Activated naive CD4-positive, alpha-beta T cell treated with anti-CD3 and anti-CD28 coated beads, Interleukin-2, amount 10 ng/mL, durations not matched to agents 7 days and 5 days (primary cell): ENCODE measurements around the gene EXO5.
"Not testable (repeated sequence)": the region's sequence is repeated elsewhere in the genome, so short reads cannot be mapped to it uniquely, and the experiment has no call there.

Experiments
- CTCF ChIA-PET: fragments of 350-600 bp; sonication (Branson Sonifier 250); formaldehyde crosslinking; loops from one replicate; lab custom pipeline; 2021; ENCODE audit warnings: antibody characterized with exemption; lab: Charles Lee
- DNase-seq: peaks from one replicate; pipeline ENCODE4 v3.0.0-alpha.2; 2020
- H3K27ac Mint-ChIP-seq: one replicate; pipeline ENCODE4 v1.8.0; 2021; ENCODE audit warnings: mild to moderate bottlenecking, moderate library complexity, mixed read lengths
- H3K27me3 Mint-ChIP-seq: one replicate; pipeline ENCODE4 v1.8.0; 2021; ENCODE audit warnings: mild to moderate bottlenecking, mixed read lengths
- H3K36me3 Mint-ChIP-seq: one replicate; pipeline ENCODE4 v1.8.0; 2021; ENCODE audit warnings: mixed read lengths
- H3K4me1 Mint-ChIP-seq: one replicate; pipeline ENCODE4 v1.8.0; 2021; ENCODE audit warnings: mixed read lengths
- H3K4me3 Mint-ChIP-seq: one replicate; pipeline ENCODE4 v1.8.0; 2021; ENCODE audit warnings: mild to moderate bottlenecking, moderate library complexity, mixed read lengths
- H3K9me3 Mint-ChIP-seq: one replicate; pipeline ENCODE4 v1.8.0; 2021; ENCODE audit warnings: mixed read lengths

The EXO5 gene

GRCh38 chr1:40508375-40509341 is at the start of gene EXO5:
EXO5 (plus strand) TSS chr1:40508767; CDS start chr1:40514545, 5,778 bp downstream.
- H3K27me3 Mint-ChIP-seq, result no peaks in the 10 kb centered on the region
- H3K27ac Mint-ChIP-seq, result peak within 1 kb of the TSS; percentile 87
- H3K4me1 Mint-ChIP-seq, result peaks cover 21% of the 10 kb centered on the region
- H3K9me3 Mint-ChIP-seq, result peaks cover 47% of the 10 kb centered on the region
- DNase-seq, result peak; percentile 90
- H3K4me3 Mint-ChIP-seq, result peak within 1 kb of the TSS; percentile 78
- CTCF ChIA-PET, result interaction anchor here (1.8 kb wide), 1 partner anchor 23 kb away, joined by 9 read pairs; the partner anchor contains the start of gene ZNF684
- H3K36me3 Mint-ChIP-seq, result peaks cover 49% of the 10 kb centered on the region

GRCh38 chr1:40462956-40463590 is 45.5 kb upstream of the EXO5 start:
- CTCF ChIA-PET, result no interaction called here
- peaks cover 77% of the 10 kb centered on the region for H3K9me3 Mint-ChIP-seq

DNA sequence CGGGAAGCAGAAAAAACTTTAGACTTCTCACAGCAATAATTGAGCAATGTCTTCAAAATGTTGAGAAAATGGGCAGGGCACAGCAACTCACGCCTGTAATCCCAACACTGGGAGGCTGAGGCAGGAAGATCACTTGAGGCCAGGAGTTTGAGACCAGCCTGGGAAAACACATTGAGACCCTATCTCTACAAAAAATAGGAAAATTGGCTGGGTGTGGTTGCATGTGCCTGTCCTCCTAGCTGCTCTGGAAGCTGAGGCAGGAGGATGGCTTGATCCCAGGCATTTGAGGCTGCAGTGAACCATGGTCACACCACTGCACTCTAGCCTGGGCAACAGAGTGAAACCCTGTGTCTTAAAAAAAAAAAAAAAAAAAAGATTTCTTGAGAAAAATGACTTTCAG is 39.2 kb upstream of the EXO5 start:
- H3K9me3 Mint-ChIP-seq, result peaks cover 77% of the 10 kb centered on the region
- DNase-seq, result no peak
- H3K27me3 Mint-ChIP-seq, result no peaks in the 10 kb centered on the region
- H3K36me3 Mint-ChIP-seq, result peaks cover 33% of the 10 kb centered on the region
- no peaks in the 10 kb centered on the region for H3K4me1 Mint-ChIP-seq
- no peak overlapping the region for H3K4me3 Mint-ChIP-seq
- H3K27ac Mint-ChIP-seq, result no peak overlapping the region
- CTCF ChIA-PET, result no interaction called here

More at GRCh38 chr1:40462956-40463590, 45.5 kb upstream of the EXO5 start:
- no peak overlapping the region for H3K27ac Mint-ChIP-seq
- DNase-seq, result no peak
- no peak overlapping the region for H3K4me3 Mint-ChIP-seq
- H3K4me1 Mint-ChIP-seq, result peaks cover 7% of the 10 kb centered on the region
- peaks cover 65% of the 10 kb centered on the region for H3K36me3 Mint-ChIP-seq
- H3K27me3 Mint-ChIP-seq, result no peaks in the 10 kb centered on the region

DNA sequence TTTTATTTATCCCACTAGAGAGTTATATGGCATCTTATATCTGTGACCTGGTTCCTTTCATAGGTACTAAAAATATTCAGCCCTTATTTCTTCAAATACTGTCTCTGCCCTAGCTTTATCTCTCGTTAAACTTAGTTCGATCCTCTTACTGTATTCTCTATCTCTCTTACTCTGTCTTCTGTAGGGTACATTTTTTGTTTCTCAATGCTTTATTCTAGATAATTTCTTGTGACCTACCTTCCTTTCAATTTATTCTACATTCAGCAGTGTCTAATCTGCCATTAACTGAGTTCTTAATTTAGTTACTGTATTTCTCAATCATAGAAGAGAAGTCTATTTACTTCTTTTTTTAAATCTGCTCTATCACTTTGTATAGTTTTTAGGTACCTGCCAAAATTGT is 33.3 kb upstream of the EXO5 start:
- Mint-ChIP-seq H3K4me3 (no peak overlapping the region), H3K36me3 (peaks cover 20% of the 10 kb centered on the region), H3K4me1 (peaks cover 20% of the 10 kb centered on the region), H3K27ac (no peak overlapping the region), H3K27me3 (no peaks in the 10 kb centered on the region), H3K9me3 (peaks cover 45% of the 10 kb centered on the region)
- CTCF ChIA-PET, result no interaction called here
- no peak for DNase-seq

GRCh38 chr1:40476924-40477677 is 31.5 kb upstream of the EXO5 start, which contains the start of gene ZFP69:
ZFP69 (plus strand) TSS chr1:40477290; CDS start chr1:40479362, 2,072 bp downstream.
- Mint-ChIP-seq H3K4me1 (peaks cover 20% of the 10 kb centered on the region), H3K27ac (peak within 1 kb of the TSS; percentile 81), H3K4me3 (peak within 1 kb of the TSS; percentile 82), H3K27me3 (no peaks in the 10 kb centered on the region), H3K36me3 (peaks cover 32% of the 10 kb centered on the region), H3K9me3 (peaks cover 37% of the 10 kb centered on the region)
- peak; percentile 79 for DNase-seq
- CTCF ChIA-PET, result interaction anchor here (1.8 kb wide), 1 partner anchor 55 kb away, joined by 8 read pairs; the partner anchor contains the start of gene ZNF684

GRCh38 chr1:40477678-40478053 is 30.9 kb upstream of the EXO5 start:
- Mint-ChIP-seq H3K27me3 (no peaks in the 10 kb centered on the region), H3K4me3 (peak overlapping the region; percentile 75), H3K27ac (peak overlapping the region; percentile 81), H3K4me1 (peaks cover 20% of the 10 kb centered on the region), H3K9me3 (peaks cover 41% of the 10 kb centered on the region), H3K36me3 (peaks cover 38% of the 10 kb centered on the region)
- CTCF ChIA-PET, result interaction anchor here (1.8 kb wide), 1 partner anchor 54 kb away, joined by 8 read pairs; the partner anchor contains the start of gene ZNF684
- DNase-seq, result peak; percentile 25

DNA sequence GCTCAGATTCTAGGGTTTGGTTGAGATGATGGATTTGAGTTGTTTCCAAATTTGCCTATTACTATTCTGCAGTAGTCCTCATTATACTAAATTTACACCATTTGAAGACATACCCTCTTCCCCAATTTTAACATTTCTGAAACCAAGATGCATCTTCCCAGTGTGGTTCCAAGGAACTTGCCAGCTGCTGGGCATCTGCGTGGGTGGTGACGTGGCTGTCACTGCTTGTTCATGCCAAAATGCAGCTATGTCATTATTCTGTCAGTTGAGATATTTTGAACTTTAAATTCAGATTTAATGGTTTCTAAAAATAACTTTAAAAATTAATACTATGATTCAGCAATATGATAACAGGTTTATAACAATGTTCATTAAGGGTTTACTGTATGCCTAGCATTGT is 30.3 kb upstream of the EXO5 start:
- DNase-seq, result no peak
- Mint-ChIP-seq H3K27me3 (no peaks in the 10 kb centered on the region), H3K4me3 (peak overlapping the region; percentile 75), H3K27ac (no peak overlapping the region), H3K36me3 (peaks cover 42% of the 10 kb centered on the region), H3K9me3 (peaks cover 40% of the 10 kb centered on the region), H3K4me1 (peaks cover 20% of the 10 kb centered on the region)
- CTCF ChIA-PET, result interaction anchor here (1.8 kb wide), 1 partner anchor 54 kb away, joined by 8 read pairs; the partner anchor contains the start of gene ZNF684

DNA sequence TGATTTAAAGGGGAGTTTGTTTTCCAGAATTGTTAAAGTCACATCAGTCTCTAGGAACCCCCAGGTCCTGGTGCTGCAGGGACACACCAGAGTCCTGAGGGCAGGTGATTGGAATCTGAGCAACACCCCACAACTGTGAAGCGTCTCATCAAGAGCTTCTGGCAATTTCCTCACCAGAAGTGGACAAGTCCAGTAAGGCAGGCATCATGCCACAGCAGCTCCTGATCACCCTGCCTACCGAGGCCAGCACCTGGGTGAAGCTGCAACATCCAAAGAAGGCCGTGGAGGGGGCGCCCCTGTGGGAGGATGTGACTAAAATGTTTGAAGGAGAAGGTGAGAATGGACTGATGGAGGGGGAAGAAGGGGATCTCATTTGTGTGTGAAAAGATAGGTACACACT is 29.4 kb upstream of the EXO5 start:
- Mint-ChIP-seq H3K9me3 (peaks cover 35% of the 10 kb centered on the region), H3K27me3 (no peaks in the 10 kb centered on the region), H3K36me3 (peaks cover 49% of the 10 kb centered on the region), H3K4me1 (peaks cover 20% of the 10 kb centered on the region), H3K27ac (no peak overlapping the region), H3K4me3 (no peak overlapping the region)
- DNase-seq, result no peak
- CTCF ChIA-PET, result interaction anchor here (1.8 kb wide), 1 partner anchor 53 kb away, joined by 8 read pairs; the partner anchor contains the start of gene ZNF684

DNA sequence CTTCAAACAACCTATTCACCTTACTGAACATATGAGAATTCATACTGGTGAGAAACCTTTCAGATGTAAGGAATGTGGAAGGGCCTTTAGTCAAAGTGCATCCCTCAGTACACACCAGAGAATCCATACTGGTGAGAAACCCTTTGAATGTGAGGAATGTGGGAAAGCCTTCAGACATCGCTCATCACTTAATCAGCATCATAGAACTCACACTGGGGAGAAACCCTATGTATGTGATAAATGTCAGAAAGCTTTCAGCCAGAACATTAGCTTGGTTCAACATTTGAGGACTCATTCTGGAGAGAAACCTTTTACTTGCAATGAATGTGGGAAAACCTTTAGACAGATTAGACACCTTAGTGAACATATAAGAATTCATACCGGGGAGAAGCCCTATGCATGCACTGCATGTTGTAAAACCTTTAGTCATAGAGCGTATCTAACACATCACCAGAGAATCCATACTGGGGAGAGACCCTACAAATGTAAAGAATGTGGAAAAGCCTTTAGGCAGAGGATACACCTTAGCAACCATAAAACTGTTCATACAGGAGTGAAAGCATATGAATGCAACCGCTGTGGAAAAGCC is 13.2 kb upstream of the EXO5 start:
- Mint-ChIP-seq H3K27ac (no peak overlapping the region), H3K4me1 (no peaks in the 10 kb centered on the region), H3K27me3 (no peaks in the 10 kb centered on the region), H3K9me3 (peaks cover 64% of the 10 kb centered on the region), H3K36me3 (peaks cover 65% of the 10 kb centered on the region), H3K4me3 (no peak overlapping the region)
- DNase-seq, result no peak
- CTCF ChIA-PET, result no interaction called here

DNA sequence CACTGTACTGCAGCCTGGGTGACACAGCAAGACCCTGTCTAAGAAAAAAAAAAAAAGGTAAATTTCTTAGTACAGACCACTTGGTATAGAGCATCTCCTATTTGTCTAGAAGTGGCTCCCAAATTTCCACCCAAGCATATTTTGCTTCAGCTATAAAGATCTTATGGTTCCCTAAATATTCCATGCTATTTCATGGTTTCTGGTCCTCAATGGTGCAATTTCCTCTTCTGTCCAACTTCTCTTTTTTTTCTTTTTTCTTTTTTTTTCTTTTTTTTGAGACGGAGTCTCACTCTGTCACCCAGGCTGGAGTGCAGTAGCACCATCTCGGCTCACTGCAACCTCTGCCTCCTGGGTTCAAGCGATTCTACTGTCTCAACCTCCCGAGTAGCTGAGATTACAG is 5.9 kb upstream of the EXO5 start:
- DNase-seq, H3K4me1 Mint-ChIP-seq, H3K27ac Mint-ChIP-seq, H3K27me3 Mint-ChIP-seq, H3K4me3 Mint-ChIP-seq: not testable (repeated sequence)
- Mint-ChIP-seq H3K9me3 (peaks cover 61% of the 10 kb centered on the region), H3K36me3 (peaks cover 43% of the 10 kb centered on the region)
- CTCF ChIA-PET, result interaction anchor here (2.2 kb wide), 1 partner anchor 30 kb away, joined by 6 read pairs; no protein-coding TSS in a partner anchor

DNA sequence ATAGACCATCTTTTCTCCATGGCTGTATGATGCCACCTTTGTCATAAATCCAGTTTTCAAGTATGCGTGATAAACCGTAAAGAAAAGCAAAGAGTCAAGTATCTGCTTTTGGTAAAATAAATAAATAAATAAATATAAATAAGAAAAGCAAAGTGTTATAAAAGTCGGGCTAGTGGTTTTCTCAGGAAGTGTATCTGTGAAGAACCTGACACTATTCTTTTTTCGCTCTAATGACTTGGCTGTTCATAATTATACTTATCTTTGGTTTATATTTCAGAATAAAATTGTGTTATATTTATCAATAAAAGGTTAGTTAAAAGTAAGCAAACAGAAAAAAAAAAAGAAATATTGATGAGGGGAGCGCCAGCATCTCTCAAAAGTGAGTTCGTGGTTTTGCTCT is 594 bp upstream of the EXO5 start:
- DNase-seq, result no peak
- H3K4me3 Mint-ChIP-seq, result peak overlapping the region; percentile 78
- peaks cover 51% of the 10 kb centered on the region for H3K36me3 Mint-ChIP-seq
- peaks cover 21% of the 10 kb centered on the region for H3K4me1 Mint-ChIP-seq
- CTCF ChIA-PET, result interaction anchor here (1.6 to 1.8 kb wide), 2 partner anchors 9 to 24 kb away, joined by 4 to 9 read pairs; partner anchors contain the start of gene ZNF684
- peak overlapping the region; percentile 87 for H3K27ac Mint-ChIP-seq
- no peaks in the 10 kb centered on the region for H3K27me3 Mint-ChIP-seq
- peaks cover 51% of the 10 kb centered on the region for H3K9me3 Mint-ChIP-seq

GRCh38 chr1:40519517-40519916 is 10.9 kb downstream of the EXO5 start:
- H3K9me3 Mint-ChIP-seq, result peaks cover 58% of the 10 kb centered on the region
- no peak overlapping the region for H3K27ac Mint-ChIP-seq
- peaks cover 25% of the 10 kb centered on the region for H3K36me3 Mint-ChIP-seq
- no peaks in the 10 kb centered on the region for H3K4me1 Mint-ChIP-seq
- no peak for DNase-seq
- CTCF ChIA-PET, result interaction anchor here (1.0 kb wide), 1 partner anchor 14 kb away, joined by 3 read pairs; no protein-coding TSS in a partner anchor
- H3K27me3 Mint-ChIP-seq, result no peaks in the 10 kb centered on the region
- H3K4me3 Mint-ChIP-seq, result no peak overlapping the region

- H3K27ac Mint-ChIP-seq, result peak overlapping the region; percentile 89
- CTCF ChIA-PET, result interaction anchor here (1.0 to 2.0 kb wide), 4 partner anchors 21 to 422 kb away, joined by 3 to 9 read pairs (median 6); partner anchors contain the start of gene EXO5
- H3K36me3 Mint-ChIP-seq, result peaks cover 24% of the 10 kb centered on the region
- H3K4me3 Mint-ChIP-seq, result peak overlapping the region; percentile 95
- no peak for DNase-seq
- H3K4me1 Mint-ChIP-seq, result peaks cover 25% of the 10 kb centered on the region
- H3K27me3 Mint-ChIP-seq, result peaks cover 9% of the 10 kb centered on the region
- peaks cover 23% of the 10 kb centered on the region for H3K9me3 Mint-ChIP-seq
Observed at GRCh38 chr1:40530735-40531380, 22.3 kb downstream of the EXO5 start.
